Erythroblast (primary cell): ENCODE data around the gene KCNT1.

ENCODE experiments used
- DNase-seq, 2 experiments: peaks; one replicate each; lab custom pipeline; 2025; lab: John Stamatoyannopoulos, UW
- GATA1 ChIP-seq: IDR thresholded peaks from 2 replicates; pipeline ENCODE4 v1.6.1; 2011; ENCODE audit warnings: low read depth, mild to moderate bottlenecking, control low read depth, low read length, moderate library complexity
- POLR2A ChIP-seq: IDR thresholded peaks from 2 replicates; pipeline ENCODE4 v1.6.1; 2011; ENCODE audit warnings: mild to moderate bottlenecking, low read length

Gene KCNT1

GRCh38 chr9:135817951-135818717 lies 116.1 kb downstream of the KCNT1 start:
- no peak for DNase-seq
- no peak for TF ChIP-seq POLR2A
- no peak for TF ChIP-seq GATA1

DNA sequence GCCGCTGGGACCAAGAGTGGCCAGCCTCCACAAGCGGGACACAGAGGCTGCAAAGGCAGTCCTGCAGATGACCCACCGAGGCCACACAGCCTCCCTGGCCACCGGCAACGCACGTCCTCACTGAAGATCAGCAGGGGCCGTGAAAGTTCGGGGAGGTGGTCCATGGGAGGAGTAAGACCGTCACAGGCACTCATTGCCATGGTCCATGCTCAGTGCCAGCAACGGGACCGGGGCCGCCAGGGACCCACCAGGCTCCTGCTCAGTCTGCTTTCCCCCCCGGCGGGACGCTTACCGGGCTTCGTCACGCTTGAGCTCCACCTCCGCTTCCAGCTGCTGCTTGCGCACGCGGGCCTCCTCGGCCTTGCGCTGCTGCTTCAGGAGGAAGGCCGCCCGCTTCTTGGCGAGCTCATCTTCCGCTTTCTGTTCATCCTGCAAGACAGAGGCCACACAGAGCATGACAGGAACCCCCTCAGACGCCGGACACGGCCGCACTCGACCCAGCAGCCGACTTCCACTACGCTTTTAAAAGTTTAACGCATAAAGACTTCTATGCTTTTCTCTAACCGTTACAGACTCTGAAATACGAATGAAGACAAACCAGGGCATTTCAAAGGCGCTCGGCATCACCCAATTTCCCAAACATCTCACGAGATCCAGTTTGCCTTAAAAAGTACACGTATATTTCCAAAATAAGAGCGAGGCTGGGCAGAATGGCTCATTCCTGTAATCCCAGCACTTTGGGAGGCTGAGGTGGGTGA lies 116.9 kb downstream of the KCNT1 start:
- DNase-seq: no peak
- TF ChIP-seq POLR2A (no peak), GATA1 (no peak)

DNA sequence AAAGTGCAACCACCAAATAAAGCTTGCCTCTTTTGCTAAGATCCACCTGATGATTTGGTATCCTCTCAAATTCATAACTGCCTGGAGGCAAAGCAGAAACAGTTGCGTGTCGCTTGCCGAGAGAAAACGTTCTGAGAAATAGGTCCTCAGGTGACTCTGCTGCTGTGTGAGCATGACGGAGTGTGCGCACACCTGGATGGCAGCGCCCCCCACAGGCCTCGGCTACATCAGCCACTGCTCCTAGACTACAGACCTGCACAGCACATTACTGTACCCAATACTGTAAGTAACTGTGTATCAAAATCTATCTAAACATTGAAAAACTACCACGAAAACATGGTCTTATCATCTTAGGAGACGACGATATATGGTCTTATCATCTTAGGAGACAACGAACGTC lies 117.9 kb downstream of the KCNT1 start:
- TF ChIP-seq GATA1 (no peak), POLR2A (no peak)
- no peak for DNase-seq

- no peak for TF ChIP-seq GATA1
- no peak for TF ChIP-seq POLR2A
These were observed 118.7 kb downstream of the KCNT1 start for GRCh38 chr9:135820661-135821060.

DNA sequence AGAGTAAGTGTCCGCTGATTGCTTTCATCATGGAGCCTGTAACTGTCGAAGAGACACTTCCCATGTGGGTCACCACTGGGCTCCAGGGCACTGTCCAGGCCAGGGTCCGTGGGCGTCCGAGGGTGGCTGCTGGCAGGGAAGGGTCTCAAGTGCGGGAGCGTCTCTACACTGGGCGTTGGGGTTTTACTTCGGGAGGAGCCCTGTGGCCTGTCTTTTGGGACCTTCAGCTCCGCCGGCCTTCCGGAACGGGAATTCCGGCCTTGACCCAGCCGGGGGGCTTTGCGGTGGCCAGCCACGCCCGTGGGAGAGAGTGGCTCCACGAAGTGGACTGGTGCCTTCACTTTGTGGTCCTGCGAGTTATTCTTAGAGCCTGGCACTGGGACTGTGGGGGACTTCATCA lies 119.1 kb downstream of the KCNT1 start:
- no peak for TF ChIP-seq POLR2A
- no peak for TF ChIP-seq GATA1
- no peak for DNase-seq

More at GRCh38 chr9:135820661-135821060, 118.7 kb downstream of the KCNT1 start:
- no peak for DNase-seq

DNA sequence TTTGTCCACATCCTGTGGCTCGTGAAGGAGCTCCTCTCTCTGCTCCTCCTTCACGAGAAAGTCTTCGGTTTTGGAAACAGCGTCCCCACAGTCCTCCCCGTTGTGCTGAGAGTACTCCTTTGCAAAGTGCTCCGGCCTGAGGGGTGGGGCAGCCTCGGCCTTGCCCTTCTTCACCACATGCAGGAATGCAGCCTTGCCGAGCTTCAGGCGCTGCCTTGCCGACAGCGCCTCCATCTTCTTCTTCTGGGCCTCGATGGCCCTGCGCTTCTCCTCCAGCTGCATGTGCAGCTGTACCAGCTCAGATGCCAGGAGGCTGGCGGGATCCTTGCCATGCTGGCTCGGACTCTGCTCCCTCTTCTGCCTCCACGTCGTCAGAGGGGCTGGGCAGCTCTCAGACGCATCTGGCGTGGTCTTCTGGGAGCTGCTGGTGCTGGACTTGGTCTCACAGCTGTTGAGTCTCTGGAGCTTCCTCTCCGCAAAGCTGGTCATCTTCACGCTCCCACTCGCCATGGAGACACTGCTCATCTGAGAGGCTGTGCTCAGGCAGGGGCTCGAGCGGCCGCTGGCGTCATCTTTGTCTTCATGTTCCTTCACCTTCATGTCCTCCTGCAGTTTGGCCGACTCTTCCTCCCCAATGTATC lies 119.9 kb downstream of the KCNT1 start:
- DNase-seq: no peak
- TF ChIP-seq GATA1: no peak
- no peak for TF ChIP-seq POLR2A

- DNase-seq: no peak
- no peak for TF ChIP-seq POLR2A
- TF ChIP-seq GATA1: no peak
These were observed 120.4 kb downstream of the KCNT1 start for GRCh38 chr9:135822374-135822755.

GRCh38 chr9:135823036-135823435 lies 121.1 kb downstream of the KCNT1 start:
- TF ChIP-seq POLR2A (no peak), GATA1 (no peak)
- DNase-seq: no peak

- TF ChIP-seq GATA1: no peak
- no peak for TF ChIP-seq POLR2A
- DNase-seq: no peak
These were observed 123.6 kb downstream of the KCNT1 start for GRCh38 chr9:135825435-135826187.

GRCh38 chr9:135826188-135826545 lies 124.2 kb downstream of the KCNT1 start:
- TF ChIP-seq GATA1 (no peak), POLR2A (no peak)
- DNase-seq: no peak

- TF ChIP-seq GATA1 (no peak), POLR2A (no peak)
- DNase-seq: no peak
These were observed 125.3 kb downstream of the KCNT1 start for GRCh38 chr9:135827301-135827700.

DNA sequence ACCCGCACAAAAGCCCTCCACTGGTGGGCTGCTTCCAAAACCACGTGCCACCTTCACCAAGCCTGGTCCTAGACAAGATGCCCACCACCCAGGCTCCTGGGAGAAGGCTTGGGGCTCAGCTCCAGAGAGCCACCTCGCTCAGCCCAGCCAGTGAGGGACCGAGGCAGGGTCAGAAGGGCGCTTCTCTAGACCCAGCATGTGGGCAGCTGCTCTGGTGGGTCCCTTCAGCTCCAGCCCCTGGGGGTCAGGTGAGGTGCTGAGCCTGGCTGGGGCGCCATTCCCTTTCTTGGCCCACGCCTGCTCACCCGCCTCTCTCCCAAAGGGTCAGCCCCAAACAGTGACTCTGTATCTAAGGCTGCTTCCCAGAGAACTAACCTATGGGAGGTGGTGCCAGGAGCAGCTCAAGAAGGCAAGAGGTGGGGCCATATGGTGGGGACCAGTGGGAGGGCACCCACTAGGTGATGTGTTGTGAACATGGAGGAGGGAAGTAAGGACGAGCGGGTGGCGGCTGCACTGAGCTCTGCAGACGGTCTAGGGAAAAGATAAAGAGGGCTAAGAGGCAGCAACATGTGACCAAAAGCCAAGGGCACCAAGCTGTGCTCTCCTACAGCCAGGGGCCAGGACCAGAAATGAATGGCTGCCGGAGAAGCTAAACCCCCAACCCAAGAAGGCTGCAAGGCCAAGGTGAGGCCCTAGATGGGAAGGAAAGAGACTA lies 126.0 kb downstream of the KCNT1 start:
- DNase-seq: no peak
- TF ChIP-seq POLR2A: no peak
- TF ChIP-seq GATA1: no peak

DNA sequence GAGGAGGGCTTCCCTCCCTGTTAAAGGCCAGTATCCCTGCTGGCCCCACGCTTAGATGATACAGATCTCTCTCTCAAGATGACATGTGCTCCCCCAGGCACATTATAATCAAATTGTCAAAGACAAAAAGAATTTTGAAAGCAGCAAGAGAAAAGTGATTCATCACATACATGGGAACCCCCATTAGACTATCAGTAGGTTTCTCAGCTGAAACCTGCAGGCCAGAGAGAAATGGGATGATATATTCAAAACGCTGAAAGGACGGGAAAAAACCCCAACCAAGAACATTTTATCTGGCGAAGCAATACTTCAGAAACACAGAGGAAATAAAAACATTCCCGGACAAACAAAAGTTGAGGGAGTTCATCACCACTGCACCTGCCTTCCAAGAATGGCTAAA lies 126.7 kb downstream of the KCNT1 start:
- DNase-seq: no peak
- TF ChIP-seq POLR2A (no peak), GATA1 (no peak)
